AG04449 (cell line): ENCODE results near the gene NDUFC2.
"Not testable (repeated sequence)": the region's sequence is repeated elsewhere in the genome, so short reads cannot be mapped to it uniquely, and the experiment has no call there.

ENCODE experiments used
- CTCF ChIA-PET: fragments of 350-600 bp; formaldehyde crosslinking; extraction: SDS; loops from one replicate; lab custom pipeline; 2021; ENCODE audit warnings: antibody characterized with exemption; lab: Yijun Ruan, JAX
- POLR2A ChIA-PET: fragments of 400-600, 350-600 bp; formaldehyde crosslinking; extraction: SDS; loops from one replicate; lab custom pipeline; 2020; ENCODE audit warnings: antibody characterized with exemption, inconsistent platforms; lab: Yijun Ruan, JAX
- DNase-seq: peaks from one replicate; pipeline ENCODE4 v3.0.0-alpha.2; 2010; ENCODE audit warnings: low read depth, low spot score
- H3K4me3 ChIP-seq: 2 replicates; pipeline ENCODE4 v1.5.1; 2011; ENCODE audit warnings: low read depth, mild to moderate bottlenecking, control low read depth, low read length
- TF ChIP-seq, protein P1 (sequence below): IDR thresholded peaks from one replicate; pipeline ENCODE4 v1.5.1; 2011; ENCODE audit warnings: mild to moderate bottlenecking, moderate library complexity, low read length, control low read depth, inconsistent platforms; ENCODE audit not compliant: insufficient read depth; ENCODE audit errors: missing control alignments

NDUFC2 gene

DNA sequence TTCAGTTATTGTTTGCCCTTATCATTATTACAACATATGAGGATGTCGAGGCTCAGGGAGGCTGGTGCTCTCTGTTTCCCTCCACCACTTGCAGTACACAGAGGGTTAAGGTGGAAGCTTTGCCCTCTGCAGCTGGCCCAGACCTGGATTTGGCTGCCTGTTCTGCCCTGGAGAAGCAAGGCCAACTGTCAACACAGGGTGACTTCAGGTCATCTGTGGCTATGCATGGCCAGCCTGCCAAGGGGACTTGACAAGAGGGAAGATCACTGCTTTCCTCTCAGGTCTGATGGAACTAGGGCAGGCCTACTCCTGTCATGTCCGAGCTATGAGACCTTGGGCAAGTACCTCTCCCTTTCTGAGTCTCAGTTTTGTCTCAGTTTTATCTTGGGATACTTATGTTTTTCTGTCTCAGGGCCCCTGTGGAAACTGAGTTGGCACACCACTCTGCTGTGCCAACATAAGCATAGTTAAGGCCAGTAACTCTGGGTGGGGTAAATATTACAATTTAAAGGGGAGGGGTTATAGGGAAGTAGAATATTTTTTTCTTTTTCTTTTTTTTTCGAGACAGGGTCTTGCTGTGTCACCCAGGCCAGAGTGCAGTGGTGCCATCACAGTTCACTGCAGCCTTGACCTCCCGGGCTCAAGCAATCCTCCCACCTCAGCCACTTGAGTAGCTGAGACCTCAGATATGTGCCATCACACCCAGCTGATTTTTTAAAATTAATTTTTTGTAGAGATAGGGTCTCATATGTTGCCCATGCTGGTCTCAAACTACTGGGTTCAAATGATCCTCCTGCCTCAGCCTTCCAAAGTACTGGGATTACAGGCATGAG is 18.4 kb downstream of the NDUFC2 start:
- CTCF ChIA-PET: interaction anchor here (1.0 to 1.7 kb wide), 2 partner anchors 14 to 15 kb away, joined by 4 to 9 read pairs; no protein-coding TSS in a partner anchor
- POLR2A ChIA-PET: interaction anchor here (0.7 kb wide), 1 partner anchor 15 kb away, joined by 3 read pairs; no protein-coding TSS in a partner anchor
- no peak overlapping the region for H3K4me3 ChIP-seq
- TF ChIP-seq, protein P1, sequence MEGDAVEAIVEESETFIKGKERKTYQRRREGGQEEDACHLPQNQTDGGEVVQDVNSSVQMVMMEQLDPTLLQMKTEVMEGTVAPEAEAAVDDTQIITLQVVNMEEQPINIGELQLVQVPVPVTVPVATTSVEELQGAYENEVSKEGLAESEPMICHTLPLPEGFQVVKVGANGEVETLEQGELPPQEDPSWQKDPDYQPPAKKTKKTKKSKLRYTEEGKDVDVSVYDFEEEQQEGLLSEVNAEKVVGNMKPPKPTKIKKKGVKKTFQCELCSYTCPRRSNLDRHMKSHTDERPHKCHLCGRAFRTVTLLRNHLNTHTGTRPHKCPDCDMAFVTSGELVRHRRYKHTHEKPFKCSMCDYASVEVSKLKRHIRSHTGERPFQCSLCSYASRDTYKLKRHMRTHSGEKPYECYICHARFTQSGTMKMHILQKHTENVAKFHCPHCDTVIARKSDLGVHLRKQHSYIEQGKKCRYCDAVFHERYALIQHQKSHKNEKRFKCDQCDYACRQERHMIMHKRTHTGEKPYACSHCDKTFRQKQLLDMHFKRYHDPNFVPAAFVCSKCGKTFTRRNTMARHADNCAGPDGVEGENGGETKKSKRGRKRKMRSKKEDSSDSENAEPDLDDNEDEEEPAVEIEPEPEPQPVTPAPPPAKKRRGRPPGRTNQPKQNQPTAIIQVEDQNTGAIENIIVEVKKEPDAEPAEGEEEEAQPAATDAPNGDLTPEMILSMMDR: no peak
- DNase-seq: no peak

DNA sequence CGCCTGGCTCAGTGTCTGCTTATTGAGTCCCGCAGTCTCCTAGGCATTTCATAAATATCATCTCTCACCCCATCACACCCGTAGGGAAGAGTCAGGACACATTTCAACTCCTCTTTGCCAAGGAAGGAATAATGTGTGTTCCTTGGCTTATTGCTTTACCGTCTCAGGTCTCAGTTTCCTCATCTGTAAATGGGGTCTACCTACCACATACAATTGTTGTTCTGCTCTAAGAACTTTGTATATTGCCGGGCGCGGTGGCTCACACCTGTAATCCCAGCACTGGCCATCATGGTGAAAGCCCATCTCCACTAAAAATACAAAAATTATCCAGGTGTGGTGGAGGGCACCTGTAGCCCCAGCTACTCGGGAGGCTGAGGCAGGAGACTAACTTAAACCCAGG is 19.1 kb downstream of the NDUFC2 start:
- CTCF ChIA-PET: interaction anchor here (1.0 to 1.7 kb wide), 2 partner anchors 13 to 15 kb away, joined by 4 to 9 read pairs; no protein-coding TSS in a partner anchor
- DNase-seq: no peak
- POLR2A ChIA-PET: interaction anchor here (0.7 kb wide), 1 partner anchor 15 kb away, joined by 3 read pairs; no protein-coding TSS in a partner anchor
- H3K4me3 ChIP-seq: no peak overlapping the region
- TF ChIP-seq, protein P1: no peak

DNA sequence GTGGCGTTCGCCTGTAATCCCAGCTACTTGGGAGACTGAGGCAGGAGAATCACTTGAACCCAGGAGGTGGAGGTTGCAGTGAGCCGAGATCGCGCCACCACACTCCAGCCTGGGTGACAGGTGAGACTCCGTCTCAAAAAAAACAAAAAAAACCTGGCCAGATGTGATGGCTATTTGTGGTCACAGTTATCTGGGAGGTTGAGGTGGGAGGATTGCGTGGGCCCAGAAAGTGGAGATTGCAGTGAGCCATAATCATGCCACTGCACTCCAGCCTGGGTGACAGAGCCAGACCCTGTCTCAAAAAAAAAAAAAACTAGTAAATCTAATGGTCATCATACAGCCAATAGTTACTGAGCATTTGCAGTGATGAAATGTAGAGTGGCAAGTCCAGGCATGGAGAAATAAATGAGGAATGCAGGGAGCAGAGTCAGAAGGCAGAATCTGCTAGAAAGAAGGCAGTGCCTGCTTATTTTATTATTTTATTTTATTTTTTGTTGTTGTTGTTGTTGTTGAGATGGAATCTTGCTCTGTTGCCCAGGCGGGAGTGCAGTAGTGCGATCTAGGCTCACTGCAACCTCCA is 19.8 kb downstream of the NDUFC2 start:
- POLR2A ChIA-PET, DNase-seq, H3K4me3 ChIP-seq, CTCF ChIA-PET: not testable (repeated sequence)

DNA sequence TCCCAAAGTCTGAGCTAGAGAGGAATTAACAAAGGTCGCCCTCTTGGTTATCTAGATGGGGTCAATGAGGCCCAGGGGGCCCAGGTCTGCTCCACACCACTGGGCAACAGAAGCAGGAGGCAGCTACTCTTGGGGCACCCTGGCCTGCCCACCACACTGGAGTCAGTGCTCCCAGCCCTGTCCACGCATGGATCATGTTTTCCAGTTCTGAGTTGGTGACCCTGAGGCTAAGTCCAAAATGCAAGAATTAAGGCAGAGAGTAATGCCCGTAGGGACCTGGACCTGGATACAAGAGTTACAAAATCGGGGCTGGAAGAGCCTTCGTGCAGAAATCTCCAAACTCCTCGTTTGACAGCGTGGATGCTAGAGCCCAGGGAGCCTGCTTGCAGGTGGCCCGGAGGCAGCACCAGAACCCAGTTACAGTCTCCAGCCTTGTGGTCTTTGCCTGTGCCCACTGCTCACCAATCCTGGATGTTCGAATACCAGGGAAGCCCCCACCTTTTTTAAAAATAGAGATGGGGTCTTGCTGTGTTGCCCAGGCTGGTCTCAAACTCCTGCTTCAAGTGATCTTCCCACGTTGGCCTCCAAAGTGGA is 22.1 kb downstream of the NDUFC2 start:
- no peak overlapping the region for H3K4me3 ChIP-seq
- no peak for DNase-seq
- TF ChIP-seq, protein P1: no peak
- ChIA-PET CTCF (interaction anchor here (0.7 kb wide), 1 partner anchor 11 kb away, joined by 4 read pairs; no protein-coding TSS in a partner anchor), POLR2A (interaction anchor here (0.7 kb wide), 1 partner anchor 16 kb away, joined by 3 read pairs; no protein-coding TSS in a partner anchor)

DNA sequence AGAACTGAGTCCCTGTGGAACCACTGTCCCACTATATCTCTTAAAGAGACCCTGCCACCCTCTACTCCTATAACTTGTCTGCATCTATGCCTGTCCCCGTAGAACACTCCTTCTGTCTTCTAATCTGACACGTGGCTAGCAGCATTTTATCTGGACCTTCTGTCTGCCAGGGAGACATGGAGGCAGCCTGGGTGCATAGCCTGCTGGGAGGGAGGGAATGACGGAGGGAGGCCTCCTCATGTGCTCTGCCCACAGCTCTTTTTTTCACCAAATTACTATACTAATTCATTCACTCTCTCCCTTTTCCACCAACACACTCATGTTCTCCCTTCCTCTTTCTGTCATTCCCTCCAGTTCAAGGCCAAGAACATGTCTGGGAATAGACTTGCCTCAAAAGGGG is 23.6 kb downstream of the NDUFC2 start:
- DNase-seq: no peak
- TF ChIP-seq, protein P1: no peak
- no peak overlapping the region for H3K4me3 ChIP-seq
- CTCF ChIA-PET: interaction anchor here (3.3 kb wide), 1 partner anchor 10 kb away, joined by 26 read pairs; no protein-coding TSS in a partner anchor
- POLR2A ChIA-PET: no interaction called here

DNA sequence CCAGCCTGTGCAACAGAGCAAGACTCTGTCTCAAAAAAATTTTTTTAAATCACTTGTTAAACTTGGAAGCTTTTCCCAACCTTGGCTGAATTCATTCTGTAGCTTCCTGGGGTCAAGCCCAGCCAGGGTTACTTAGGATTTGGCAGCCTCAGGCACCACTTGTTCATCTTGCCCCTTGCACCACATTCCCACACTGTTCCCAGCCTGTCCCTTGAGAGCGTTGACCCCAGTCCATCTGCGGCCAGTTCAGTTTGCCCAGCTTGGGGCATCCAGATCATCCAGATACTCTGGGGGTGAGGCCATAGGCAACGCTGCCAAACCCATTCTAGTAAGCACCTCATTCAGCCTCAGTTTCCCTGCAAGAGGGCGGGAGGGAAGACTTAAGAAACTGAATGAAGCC is 24.7 kb downstream of the NDUFC2 start:
- TF ChIP-seq, protein P1: no peak
- ChIA-PET POLR2A (no interaction called here), CTCF (interaction anchor here (1.1 to 3.3 kb wide), 2 partner anchors 9 to 509 kb away, joined by 3 to 26 read pairs; no protein-coding TSS in a partner anchor)
- no peak for DNase-seq
- no peak overlapping the region for H3K4me3 ChIP-seq
